ENCODE results near the gene ZNF837. TPM values are rescaled to one million over a fixed set of nuclear protein-coding genes. Genes with fewer than 3 reads are reported as not detected.

Gene ZNF837
- total RNA-seq, 1 experiment from 2014 or later, result 4.9 TPM

DNA sequence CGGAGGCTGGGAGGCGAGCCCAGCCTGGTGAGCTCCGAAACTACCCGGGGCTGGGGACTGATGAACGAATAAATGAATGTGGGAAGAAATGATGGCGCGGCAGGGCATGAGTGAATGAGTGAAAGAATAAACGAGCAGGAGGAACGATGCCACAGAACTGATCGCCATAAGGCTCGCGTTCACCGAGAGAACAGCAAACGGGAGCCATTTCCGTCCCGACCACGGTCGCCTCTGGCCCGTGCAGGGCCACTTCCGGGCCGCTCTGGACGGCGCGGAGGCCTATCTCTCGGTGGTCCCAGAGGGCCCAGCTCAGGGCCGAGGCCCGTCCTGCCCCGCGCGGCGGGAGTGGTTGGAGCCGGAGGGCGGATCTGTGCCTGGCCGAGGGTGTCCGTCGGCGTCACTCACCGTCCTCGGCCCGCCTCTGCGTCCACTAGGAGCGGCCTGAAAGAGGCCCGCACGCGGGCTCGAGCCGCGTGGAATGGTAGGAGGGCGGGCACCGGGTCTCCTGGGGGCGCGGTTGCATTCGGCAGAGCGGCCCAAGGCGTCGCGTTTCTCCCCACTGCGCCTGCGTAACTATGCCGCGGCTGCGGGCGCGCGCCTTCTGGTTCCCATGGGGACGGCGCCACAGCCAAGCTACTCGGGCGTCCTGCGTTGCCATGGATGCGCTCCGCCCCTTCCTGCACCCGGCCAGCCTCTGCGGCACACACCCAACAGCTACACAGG, 18.4 kb downstream of the ZNF837 start, which contains the start of gene ZNF497 (continued):
- TF ChIP-seq, protein P1, sequence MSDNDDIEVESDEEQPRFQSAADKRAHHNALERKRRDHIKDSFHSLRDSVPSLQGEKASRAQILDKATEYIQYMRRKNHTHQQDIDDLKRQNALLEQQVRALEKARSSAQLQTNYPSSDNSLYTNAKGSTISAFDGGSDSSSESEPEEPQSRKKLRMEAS (CRISPR knock-in tag; IDR thresholded peaks at IDR 0.05), result no peak
- TF ChIP-seq FOXK1 (CRISPR knock-in tag; IDR thresholded peaks at IDR 0.05) (peak; percentile 16), PRRX2 (CRISPR knock-in tag; IDR thresholded peaks at IDR 0.05) (no peak), PRDM15 (CRISPR knock-in tag; IDR thresholded peaks at IDR 0.05) (0 out of 2 replicates have a peak, but pooled peaks have one; percentile 45), USF2 (CRISPR knock-in tag; IDR thresholded peaks at IDR 0.05) (no peak), ETV6 (CRISPR knock-in tag; IDR thresholded peaks at IDR 0.05) (peak; percentile 32), NFATC4 (CRISPR knock-in tag; IDR thresholded peaks at IDR 0.05) (no peak), TCF7 (CRISPR knock-in tag; IDR thresholded peaks at IDR 0.05; ENCODE audit: low read depth) (no peak), ZMAT4 (CRISPR knock-in tag; IDR thresholded peaks at IDR 0.05) (no peak), ZNF121 (CRISPR knock-in tag; IDR thresholded peaks at IDR 0.05) (0 out of 2 replicates have a peak, but pooled peaks have one; percentile 13), CBFB (CRISPR knock-in tag; IDR thresholded peaks at IDR 0.05; ENCODE audit: low read depth) (peak; percentile 24; the same call in 1 of the 2 replicates), CTCF (IDR thresholded peaks at IDR 0.05) (no peak), ZNF532 (CRISPR knock-in tag; IDR thresholded peaks at IDR 0.05; ENCODE audit: borderline replicate concordance) (no peak), TP53 (CRISPR knock-in tag; IDR thresholded peaks at IDR 0.05) (0 out of 2 replicates have a peak, but pooled peaks have one; percentile 24), NR2C2 (CRISPR knock-in tag; IDR thresholded peaks at IDR 0.05) (no peak), JUN (CRISPR knock-in tag; IDR thresholded peaks at IDR 0.05) (no peak), FOXP1 (CRISPR knock-in tag; IDR thresholded peaks at IDR 0.05; ENCODE audit: borderline replicate concordance) (no peak), GABPB1 (CRISPR knock-in tag; IDR thresholded peaks at IDR 0.05) (peak; percentile 71; the same call in 1 of the 2 replicates), OVOL2 (CRISPR knock-in tag; IDR thresholded peaks at IDR 0.05; ENCODE audit: borderline replicate concordance) (no peak)
- TF ChIP-seq, protein P2, sequence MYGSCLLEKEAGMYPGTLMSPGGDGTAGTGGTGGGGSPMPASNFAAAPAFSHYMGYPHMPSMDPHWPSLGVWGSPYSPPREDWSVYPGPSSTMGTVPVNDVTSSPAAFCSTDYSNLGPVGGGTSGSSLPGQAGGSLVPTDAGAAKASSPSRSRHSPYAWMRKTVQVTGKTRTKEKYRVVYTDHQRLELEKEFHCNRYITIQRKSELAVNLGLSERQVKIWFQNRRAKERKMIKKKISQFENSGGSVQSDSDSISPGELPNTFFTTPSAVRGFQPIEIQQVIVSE (CRISPR knock-in tag; IDR thresholded peaks at IDR 0.05; ENCODE audit: borderline replicate concordance), result no peak
- TF ChIP-seq, protein P3, sequence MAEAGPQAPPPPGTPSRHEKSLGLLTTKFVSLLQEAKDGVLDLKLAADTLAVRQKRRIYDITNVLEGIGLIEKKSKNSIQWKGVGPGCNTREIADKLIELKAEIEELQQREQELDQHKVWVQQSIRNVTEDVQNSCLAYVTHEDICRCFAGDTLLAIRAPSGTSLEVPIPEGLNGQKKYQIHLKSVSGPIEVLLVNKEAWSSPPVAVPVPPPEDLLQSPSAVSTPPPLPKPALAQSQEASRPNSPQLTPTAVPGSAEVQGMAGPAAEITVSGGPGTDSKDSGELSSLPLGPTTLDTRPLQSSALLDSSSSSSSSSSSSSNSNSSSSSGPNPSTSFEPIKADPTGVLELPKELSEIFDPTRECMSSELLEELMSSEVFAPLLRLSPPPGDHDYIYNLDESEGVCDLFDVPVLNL (CRISPR knock-in tag; IDR thresholded peaks at IDR 0.05; ENCODE audit: borderline replicate concordance, low read depth), result no peak
- TF ChIP-seq, protein P4, sequence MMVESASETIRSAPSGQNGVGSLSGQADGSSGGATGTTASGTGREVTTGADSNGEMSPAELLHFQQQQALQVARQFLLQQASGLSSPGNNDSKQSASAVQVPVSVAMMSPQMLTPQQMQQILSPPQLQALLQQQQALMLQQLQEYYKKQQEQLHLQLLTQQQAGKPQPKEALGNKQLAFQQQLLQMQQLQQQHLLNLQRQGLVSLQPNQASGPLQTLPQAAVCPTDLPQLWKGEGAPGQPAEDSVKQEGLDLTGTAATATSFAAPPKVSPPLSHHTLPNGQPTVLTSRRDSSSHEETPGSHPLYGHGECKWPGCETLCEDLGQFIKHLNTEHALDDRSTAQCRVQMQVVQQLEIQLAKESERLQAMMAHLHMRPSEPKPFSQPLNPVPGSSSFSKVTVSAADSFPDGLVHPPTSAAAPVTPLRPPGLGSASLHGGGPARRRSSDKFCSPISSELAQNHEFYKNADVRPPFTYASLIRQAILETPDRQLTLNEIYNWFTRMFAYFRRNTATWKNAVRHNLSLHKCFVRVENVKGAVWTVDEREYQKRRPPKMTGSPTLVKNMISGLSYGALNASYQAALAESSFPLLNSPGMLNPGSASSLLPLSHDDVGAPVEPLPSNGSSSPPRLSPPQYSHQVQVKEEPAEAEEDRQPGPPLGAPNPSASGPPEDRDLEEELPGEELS (CRISPR knock-in tag; IDR thresholded peaks at IDR 0.05), result no peak
